Measurements from ENCODE around the gene SPATA12. TPM values are rescaled to one million over a fixed set of nuclear protein-coding genes. Genes with fewer than 3 reads are reported as not detected.
A peak's percentile ranks its signal among the peaks of the same experiment; 100 is the strongest.

The SPATA12 gene
- total RNA-seq, 1 experiment from 2014 or later, result 0.22 TPM

DNA sequence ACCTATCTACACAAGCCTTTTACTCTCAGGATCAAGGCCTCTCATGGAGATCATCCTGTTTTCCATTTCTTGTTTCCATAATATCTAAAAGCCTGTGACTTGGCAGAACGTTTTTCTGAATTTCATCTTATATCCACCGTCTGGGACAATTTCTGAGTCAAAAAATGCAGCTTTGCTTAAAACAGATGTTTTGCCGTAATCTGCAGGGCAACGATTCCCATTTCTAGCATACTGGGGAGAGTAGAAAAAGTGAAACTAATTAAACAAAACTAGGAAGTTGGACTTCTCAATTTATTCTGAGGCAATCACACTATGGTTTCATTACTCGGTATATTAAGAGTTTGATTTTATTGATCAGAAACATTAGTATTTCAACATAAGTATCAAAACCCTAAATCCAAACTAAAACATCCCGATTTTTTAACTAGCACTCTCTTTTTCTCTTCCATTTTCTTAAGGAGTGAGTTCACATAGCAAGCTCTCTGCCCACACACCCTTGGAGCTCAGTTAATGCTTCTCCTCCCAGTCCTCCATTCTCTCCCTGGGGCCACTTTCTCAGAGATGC lies 33.6 kb downstream of the SPATA12 start:
- no peaks in the 10 kb centered on the region for H3K9me3 ChIP-seq (ENCODE audit: control insufficient read depth, low read depth, low read length)
- DNase-seq, result no peak
- no peak overlapping the region for H2BK15ac ChIP-seq (ENCODE audit: low read depth, low read length)
- peaks cover 2% of the 10 kb centered on the region for H4K20me1 ChIP-seq (ENCODE audit: control insufficient read depth, insufficient read depth, insufficient read length)
- H4K91ac ChIP-seq (ENCODE audit: insufficient read length, low read depth, low read length), result no peak overlapping the region
- no peaks in the 10 kb centered on the region for H3K79me1 ChIP-seq (ENCODE audit: insufficient read depth, low read depth, low read length, poor library complexity, severe bottlenecking)
- no peak overlapping the region for H4K8ac ChIP-seq (replicated peaks; ENCODE audit: insufficient read length, low read depth, low read length)
- no peak overlapping the region for H3K4me2 ChIP-seq (ENCODE audit: insufficient read depth, insufficient read length, low read length)
- no peak overlapping the region for H2AK5ac ChIP-seq (ENCODE audit: insufficient read length, low read length)
- no peak overlapping the region for H2BK5ac ChIP-seq (ENCODE audit: insufficient read length, low read length)
- no peak overlapping the region for H4K5ac ChIP-seq (ENCODE audit: insufficient read length, low read depth, low read length)
- H3K27me3 Mint-ChIP-seq (ENCODE audit: low read depth), result no peaks in the 10 kb centered on the region
- H3K36me3 Mint-ChIP-seq (ENCODE audit: insufficient read depth in 1 of 3, low read depth in 3 of 3), result peaks cover 17 to 32% (median 28%) of the 10 kb centered on the region in 3 experiments; a peak in 5 of 7 replicates
- peak overlapping the region in 1 of 3 experiments; percentile 30; a peak in 2 of 7 replicates for H3K27ac Mint-ChIP-seq
- no peak overlapping the region for H2BK12ac ChIP-seq (ENCODE audit: insufficient read length, low read depth, low read length)
- no peak overlapping the region for H3K4ac ChIP-seq (ENCODE audit: low read depth, low read length)
- H2BK20ac ChIP-seq (ENCODE audit: low read depth, low read length, poor library complexity, severe bottlenecking), result no peak overlapping the region
- H3K23me2 ChIP-seq (ENCODE audit: insufficient read length, low read depth, low read length, poor library complexity, severe bottlenecking), result no peaks in the 10 kb centered on the region
- no peak overlapping the region for H3K9ac ChIP-seq (ENCODE audit: extremely low read depth, insufficient read length, low read length)
- no peak overlapping the region for H3K23ac ChIP-seq (ENCODE audit: insufficient read length, low read depth, low read length)
- H2AFZ ChIP-seq (ENCODE audit: low read length), result no peak overlapping the region
- H2BK120ac ChIP-seq (ENCODE audit: low read depth, low read length, poor library complexity, severe bottlenecking), result no peak overlapping the region
- peaks cover 9 to 11% of the 10 kb centered on the region in 2 experiments for H3K4me1 Mint-ChIP-seq
- H3K27ac ChIP-seq (ENCODE audit: insufficient read length, low read depth, low read length), result no peak overlapping the region
- no peak overlapping the region for H3K56ac ChIP-seq (ENCODE audit: insufficient read length, low read depth, low read length)
- no peaks in the 10 kb centered on the region for H3K4me1 ChIP-seq (ENCODE audit: insufficient read depth, low read length)
- no peak overlapping the region for H3K18ac ChIP-seq (ENCODE audit: insufficient read length, low read depth, low read length)
- H3K27me3 ChIP-seq (ENCODE audit: insufficient read depth, low read length), result no peaks in the 10 kb centered on the region
- 100% methylated on average over 1 of the region's 6 CpGs for WGBS (ENCODE audit: extremely low coverage, insufficient read length, low lambda C conversion rate)
- H3K4me3 Mint-ChIP-seq, result no peak overlapping the region
- H3K79me2 ChIP-seq (ENCODE audit: insufficient read depth, low read length), result no peaks in the 10 kb centered on the region
- no peak overlapping the region for H3T11ph ChIP-seq (ENCODE audit: low read length)
- H3K14ac ChIP-seq (ENCODE audit: insufficient read depth, low read length), result no peak overlapping the region
- no peak for TF ChIP-seq CTCF (conservative IDR thresholded peaks at IDR 0.05)
- H3K9me3 Mint-ChIP-seq, result no peaks in the 10 kb centered on the region
